Measurements from ENCODE around the gene LECT2. TPM values are rescaled to one million over a fixed set of nuclear protein-coding genes. Genes with fewer than 3 reads are reported as not detected.
A peak's percentile ranks its signal among the peaks of the same experiment; 100 is the strongest.

Gene LECT2
- total RNA-seq, 1 experiment from 2014 or later, result not detected

GRCh38 chr5:135921388-135921787 is 33.4 kb downstream of the LECT2 start:
- H3K9me2 ChIP-seq (replicated peaks; ENCODE audit: low read length), result no peaks in the 10 kb centered on the region
- no peaks in the 10 kb centered on the region for H3K79me2 ChIP-seq (ENCODE audit: low read length)
- no peaks in the 10 kb centered on the region for H4K20me1 ChIP-seq (ENCODE audit: low read length)
- TF ChIP-seq EZH2 (IDR thresholded peaks at IDR 0.05; ENCODE audit: low read length, unreplicated experiment), result no peak
- TF ChIP-seq EZH2phosphoT487 (IDR thresholded peaks at IDR 0.05; ENCODE audit: borderline replicate concordance, low read length), result no peak
- no peak for TF ChIP-seq CTCF (conservative IDR thresholded peaks at IDR 0.05; ENCODE audit: low read depth, low read length)
- no peaks in the 10 kb centered on the region for H3K9me3 ChIP-seq (ENCODE audit: low read length)
- H3K4me3 ChIP-seq (ENCODE audit: low read length), result no peak overlapping the region
- intact Hi-C loops (cut with micrococcal nuclease), result no loop called here
- ChIA-PET CTCF (interaction anchor here (0.5 kb wide), 1 partner anchor 16 kb away, joined by 4 read pairs; no protein-coding TSS in a partner anchor), POLR2A (ENCODE audit: unreplicated experiment) (no interaction called here)
- H2AFZ ChIP-seq (ENCODE audit: low read length), result no peak overlapping the region
- H3F3A ChIP-seq (ENCODE audit: low read length, unreplicated experiment), result peaks cover 7% of the 10 kb centered on the region
- H3K9ac ChIP-seq (ENCODE audit: low read length), result no peak overlapping the region
- ATAC-seq, result no peak
- H3K36me3 ChIP-seq (ENCODE audit: low read depth, low read length), result no peaks in the 10 kb centered on the region
- H3K4me2 ChIP-seq (ENCODE audit: low read length), result 0 out of 2 replicates have a peak overlapping the region, but pooled peaks have one; percentile 41
- peak; percentile 68 for DNase-seq
- BruUV-seq (replicated peaks), result no TSS peak
- peak overlapping the region; percentile 65 for H3K27ac ChIP-seq (ENCODE audit: low read length)
- no peaks in the 10 kb centered on the region for H3K27me3 ChIP-seq (ENCODE audit: low read length)
- peaks cover 17% of the 10 kb centered on the region for H3K4me1 ChIP-seq (ENCODE audit: insufficient read depth, low read length)

- DNase-seq, result no peak
- H3K4me1 ChIP-seq (ENCODE audit: insufficient read depth, low read length), result peaks cover 28% of the 10 kb centered on the region
- BruUV-seq (replicated peaks), result no TSS peak
- intact Hi-C loops (cut with micrococcal nuclease), result no loop called here
- TF ChIP-seq CTCF (conservative IDR thresholded peaks at IDR 0.05; ENCODE audit: low read depth, low read length) (no peak), EZH2phosphoT487 (IDR thresholded peaks at IDR 0.05; ENCODE audit: borderline replicate concordance, low read length) (no peak), EZH2 (IDR thresholded peaks at IDR 0.05; ENCODE audit: low read length, unreplicated experiment) (no peak)
- H3K4me3 ChIP-seq (ENCODE audit: low read length), result no peak overlapping the region
- H3K9ac ChIP-seq (ENCODE audit: low read length), result no peak overlapping the region
- H3K9me2 ChIP-seq (replicated peaks; ENCODE audit: low read length), result no peaks in the 10 kb centered on the region
- H4K20me1 ChIP-seq (ENCODE audit: low read length), result no peaks in the 10 kb centered on the region
- no peak overlapping the region for H3K4me2 ChIP-seq (ENCODE audit: low read length)
- peaks cover 2% of the 10 kb centered on the region; the same call in 1 of the 2 replicates for H3K27me3 ChIP-seq (ENCODE audit: low read length)
- no peak overlapping the region for H2AFZ ChIP-seq (ENCODE audit: low read length)
- H3K27ac ChIP-seq (ENCODE audit: low read length), result no peak overlapping the region
- ChIA-PET CTCF (no interaction called here), POLR2A (ENCODE audit: unreplicated experiment) (no interaction called here)
- H3K79me2 ChIP-seq (ENCODE audit: low read length), result no peaks in the 10 kb centered on the region
- no peak for ATAC-seq
- peaks cover 7% of the 10 kb centered on the region for H3F3A ChIP-seq (ENCODE audit: low read length, unreplicated experiment)
- no peaks in the 10 kb centered on the region for H3K36me3 ChIP-seq (ENCODE audit: low read depth, low read length)
- H3K9me3 ChIP-seq (ENCODE audit: low read length), result no peaks in the 10 kb centered on the region
These were observed 34.6 kb downstream of the LECT2 start for GRCh38 chr5:135920199-135920598.

GRCh38 chr5:135916638-135917263 is 38.0 kb downstream of the LECT2 start:
- CTCF ChIA-PET, result no interaction called here
- H3K4me3 ChIP-seq (ENCODE audit: low read length), result no peak overlapping the region
- no peaks in the 10 kb centered on the region for H4K20me1 ChIP-seq (ENCODE audit: low read length)
- H3K36me3 ChIP-seq (ENCODE audit: low read depth, low read length), result no peaks in the 10 kb centered on the region
- H3K79me2 ChIP-seq (ENCODE audit: low read length), result no peaks in the 10 kb centered on the region
- H3K4me1 ChIP-seq (ENCODE audit: insufficient read depth, low read length), result peaks cover 31% of the 10 kb centered on the region
- no peak for DNase-seq
- TF ChIP-seq EZH2 (IDR thresholded peaks at IDR 0.05; ENCODE audit: low read length, unreplicated experiment), result no peak
- no peak for TF ChIP-seq CTCF (conservative IDR thresholded peaks at IDR 0.05; ENCODE audit: low read depth, low read length)
- TF ChIP-seq EZH2phosphoT487 (IDR thresholded peaks at IDR 0.05; ENCODE audit: borderline replicate concordance, low read length), result no peak
- POLR2A ChIA-PET (ENCODE audit: unreplicated experiment), result no interaction called here
- no peaks in the 10 kb centered on the region for H3K9me2 ChIP-seq (replicated peaks; ENCODE audit: low read length)
- H3K4me2 ChIP-seq (ENCODE audit: low read length), result no peak overlapping the region
- no peak overlapping the region for H3K9ac ChIP-seq (ENCODE audit: low read length)
- H3K9me3 ChIP-seq (ENCODE audit: low read length), result no peaks in the 10 kb centered on the region
- peak overlapping the region; percentile 77 for H3K27ac ChIP-seq (ENCODE audit: low read length)
- no peak for ATAC-seq
- no TSS peak for BruUV-seq (replicated peaks)
- intact Hi-C loops (cut with micrococcal nuclease), result no loop called here
- no peak overlapping the region for H2AFZ ChIP-seq (ENCODE audit: low read length)
- peaks cover 12% of the 10 kb centered on the region; the same call in 1 of the 2 replicates for H3K27me3 ChIP-seq (ENCODE audit: low read length)
- H3F3A ChIP-seq (ENCODE audit: low read length, unreplicated experiment), result peaks cover 4% of the 10 kb centered on the region

All from PC-3 (cell line).